HG03460 (cell line): ENCODE measurements around the gene NR6A1.

ENCODE experiments used
- ATAC-seq: cut with Tn5 transposase; IDR thresholded peaks from one replicate; pipeline ENCODE4 v1.9.1; 2021; ENCODE audit not compliant: unreplicated experiment

The NR6A1 gene

DNA sequence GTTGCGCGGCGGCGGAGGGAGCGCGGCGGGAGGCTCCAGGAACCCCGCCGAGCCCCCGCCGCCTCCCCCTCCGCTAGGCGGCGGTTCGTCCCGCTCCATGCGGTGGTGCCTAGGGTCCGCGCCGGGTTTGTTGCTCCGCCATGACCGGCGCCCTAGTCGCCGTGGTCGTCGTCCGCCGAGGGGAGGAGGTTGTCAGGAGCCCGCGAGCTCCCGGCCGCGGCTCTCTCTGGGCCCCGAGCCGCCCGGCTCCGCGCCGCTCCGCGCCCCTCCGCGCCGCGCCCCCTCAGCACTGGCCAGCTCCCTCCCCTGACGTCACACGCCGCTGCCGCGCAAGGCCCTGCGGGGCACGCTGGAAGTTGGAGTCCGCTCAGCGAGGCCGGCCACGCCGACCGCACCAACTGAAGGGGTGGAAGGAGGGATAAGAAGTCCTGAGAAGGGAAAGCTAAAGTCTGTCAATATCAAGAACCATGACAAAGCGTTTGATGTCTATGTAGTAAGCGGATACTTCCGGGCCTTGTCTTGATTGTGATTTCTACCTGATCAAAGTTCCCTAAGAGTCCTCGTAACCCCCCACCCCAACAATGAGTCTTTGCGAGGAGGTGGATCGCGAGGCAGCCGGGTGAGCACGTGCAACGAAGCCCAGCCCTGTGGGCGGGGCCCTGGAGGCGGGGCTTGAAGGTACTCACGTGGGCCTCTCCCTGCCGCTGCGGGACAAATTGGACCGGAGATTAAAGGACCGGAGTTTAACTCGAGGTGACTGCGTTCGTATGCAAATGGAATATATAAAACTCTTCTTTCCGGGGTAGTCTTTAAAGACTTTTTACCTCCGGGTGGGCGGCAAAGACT is at the start of gene NR6A1:
TSS of gene NR6A1 (minus strand) at position 291 of the 846 bp plus-strand sequence.
- ATAC-seq, result peak; percentile 85

DNA sequence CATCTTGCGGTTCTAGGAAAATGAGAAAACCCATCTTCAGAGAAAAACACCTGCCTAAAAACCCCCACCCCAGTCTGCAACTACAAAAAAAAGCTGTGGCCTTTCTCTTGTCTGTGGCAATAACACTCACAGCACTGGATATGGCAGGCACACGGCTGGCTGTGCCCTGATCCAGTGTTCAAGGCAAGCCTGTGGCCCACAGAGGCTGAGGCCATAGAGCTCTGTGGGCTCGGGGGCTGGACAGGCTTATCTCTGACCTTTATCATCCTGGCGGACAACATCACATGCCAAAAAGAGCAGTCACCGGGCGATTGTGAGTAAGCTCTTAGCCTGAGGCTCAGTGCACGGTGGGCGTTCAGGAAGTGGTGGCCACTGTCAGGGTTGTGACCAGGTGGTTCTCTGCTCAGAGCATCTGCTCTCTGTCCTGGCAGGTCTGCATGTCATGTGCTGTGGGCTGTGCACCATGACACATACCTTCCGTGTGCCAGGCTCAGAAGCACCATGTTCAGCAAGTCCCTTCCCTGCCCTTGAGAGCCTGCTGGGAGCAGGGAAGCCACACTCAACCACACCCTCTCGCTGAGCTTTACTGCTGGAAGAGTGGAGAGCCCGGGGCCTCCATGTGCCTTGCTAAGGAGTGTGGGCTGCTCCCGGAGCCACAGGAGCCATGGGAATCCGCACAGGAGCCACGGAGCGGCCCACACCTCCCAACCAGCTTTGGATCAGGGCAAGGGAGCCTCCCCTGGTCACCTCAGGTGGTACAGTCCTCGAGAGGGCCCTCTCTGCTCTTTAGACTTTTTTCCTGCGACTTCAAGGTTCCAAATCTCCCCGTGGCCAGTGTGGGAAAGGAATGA is 47.5 kb upstream of the NR6A1 start:
- no peak for ATAC-seq

GRCh38 chr9:124815601-124816000 is 44.5 kb upstream of the NR6A1 start:
- no peak for ATAC-seq

DNA sequence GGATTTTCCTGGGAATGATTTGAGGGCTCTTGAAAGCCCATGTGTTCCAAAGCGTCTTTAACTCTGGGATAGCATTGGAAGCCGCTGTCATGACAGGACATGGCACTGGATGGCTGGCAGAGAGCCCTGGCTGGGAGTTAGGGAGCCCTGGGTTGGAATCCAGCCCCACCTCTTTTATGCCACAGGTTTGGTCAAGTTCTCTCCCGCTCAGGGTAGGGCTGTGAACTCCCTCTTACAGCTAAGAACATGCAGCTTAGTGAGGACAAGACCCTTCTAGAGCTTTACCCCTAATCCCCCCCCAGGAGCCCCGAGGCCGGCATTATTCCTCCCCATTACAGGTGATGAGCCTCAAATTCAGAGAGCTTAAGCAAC is 43.0 kb upstream of the NR6A1 start:
- no peak for ATAC-seq

DNA sequence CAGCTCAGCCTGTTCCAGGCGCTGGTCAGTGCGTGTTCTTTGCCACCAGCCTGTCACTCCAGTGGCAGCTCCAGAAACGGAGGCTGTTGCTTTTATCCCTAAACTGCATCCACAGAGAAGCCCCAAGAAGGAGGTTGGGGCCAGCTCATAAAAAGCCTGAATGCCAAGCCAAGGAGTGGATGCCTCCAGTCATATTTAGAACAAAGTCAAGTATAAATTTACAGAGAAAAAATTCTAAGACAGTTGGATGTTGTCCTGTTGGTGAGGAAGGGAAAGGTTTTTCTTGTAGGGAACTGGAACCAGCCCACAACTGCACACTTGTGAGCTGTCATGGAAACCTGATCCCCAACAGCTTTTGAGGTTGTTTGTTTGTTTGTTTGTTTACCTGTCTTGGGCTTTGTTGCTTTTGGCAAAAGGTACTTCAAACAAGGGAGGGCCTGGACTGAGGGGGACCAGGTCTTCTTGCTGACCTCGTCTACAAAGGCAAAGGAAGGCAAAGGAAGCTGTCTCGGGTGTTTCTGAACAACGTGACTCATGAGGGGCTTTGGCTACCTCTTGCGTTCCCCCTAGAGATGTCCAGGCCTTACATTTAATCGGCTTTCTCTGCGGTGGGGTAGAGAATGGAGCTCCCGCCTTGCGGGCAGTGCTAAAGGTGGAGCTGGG is 42.5 kb upstream of the NR6A1 start:
- no peak for ATAC-seq

- ATAC-seq, result no peak
These were observed 41.9 kb upstream of the NR6A1 start for GRCh38 chr9:124813041-124813440.

- ATAC-seq, result no peak
These were observed 41.3 kb upstream of the NR6A1 start for GRCh38 chr9:124812441-124812876.

DNA sequence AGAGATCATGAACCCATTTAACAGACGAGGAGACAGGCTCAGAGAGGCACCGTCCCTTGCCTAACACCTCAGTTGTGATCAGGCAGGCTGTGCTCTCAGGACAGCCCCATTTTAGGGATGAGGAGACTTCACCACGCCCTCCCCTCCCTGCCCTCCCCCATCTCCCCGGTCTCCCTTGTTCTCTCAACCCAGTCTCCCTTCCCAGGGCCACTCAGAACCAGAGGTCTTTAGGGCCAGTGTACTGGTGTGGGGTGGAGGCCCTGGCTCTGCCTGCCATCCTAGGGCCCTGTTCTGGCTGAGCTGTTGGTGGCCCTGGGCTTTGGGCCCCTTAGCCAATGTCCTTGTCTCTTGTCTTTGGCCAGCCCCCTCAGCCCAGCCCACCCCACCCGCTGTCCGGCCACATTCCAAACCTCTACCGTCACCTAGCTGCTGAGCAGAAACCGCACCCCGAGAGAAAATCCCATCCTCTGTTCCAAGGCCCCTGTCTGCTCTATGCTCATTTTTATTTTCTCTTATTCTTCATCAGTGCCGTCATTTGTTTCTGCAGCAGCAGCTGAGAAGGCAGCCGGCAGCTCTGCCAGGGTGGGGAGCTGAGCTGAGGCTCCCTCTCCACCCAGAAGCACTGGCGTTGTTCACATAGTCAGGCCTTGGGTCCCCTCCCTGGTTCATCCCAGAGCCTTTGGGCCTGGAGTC is 39.7 kb upstream of the NR6A1 start:
- no peak for ATAC-seq

GRCh38 chr9:124809741-124810500 is 38.8 kb upstream of the NR6A1 start:
- no peak for ATAC-seq

GRCh38 chr9:124809211-124809610 is 38.1 kb upstream of the NR6A1 start:
- ATAC-seq, result no peak

GRCh38 chr9:124808246-124808956 is 37.3 kb upstream of the NR6A1 start:
- no peak for ATAC-seq

DNA sequence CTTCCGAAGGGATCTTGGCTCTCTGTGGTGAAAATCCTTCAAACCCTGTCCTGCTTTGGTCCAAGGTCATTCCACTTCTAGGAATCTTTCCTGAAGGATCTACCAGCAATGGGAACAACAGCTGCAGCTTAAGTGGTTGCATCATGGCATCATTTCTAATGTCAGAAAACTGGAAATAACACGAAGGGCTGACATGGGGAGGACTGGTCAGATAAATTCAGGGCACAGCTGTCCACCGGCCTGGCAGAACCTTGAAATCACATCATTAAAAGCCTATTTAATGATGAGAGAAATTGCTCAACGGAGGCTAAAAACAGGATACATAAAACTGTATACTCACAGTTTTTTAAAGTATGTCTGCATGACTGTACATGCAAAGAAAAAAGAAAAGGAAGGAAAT is 34.1 kb upstream of the NR6A1 start:
- ATAC-seq, result no peak

DNA sequence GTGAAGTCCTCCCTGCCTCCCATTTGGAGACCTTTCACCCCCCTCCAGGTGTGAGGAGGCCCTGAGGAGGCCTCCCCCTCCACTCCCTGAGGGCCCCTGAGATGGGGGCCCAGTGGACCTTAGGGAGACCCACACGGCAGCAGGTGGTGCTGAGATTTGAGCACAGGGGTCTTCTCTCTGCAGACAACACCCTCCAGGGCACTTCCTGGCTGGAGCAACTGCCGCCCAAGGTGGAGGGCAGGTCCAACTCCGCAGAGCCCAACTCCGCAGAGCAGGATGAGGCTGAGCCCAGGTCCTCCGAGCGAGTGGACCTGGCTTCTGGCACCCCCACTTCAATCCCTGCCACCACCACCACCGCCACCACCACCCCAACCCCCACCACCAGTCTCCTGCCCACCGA is 32.8 kb upstream of the NR6A1 start:
- no peak for ATAC-seq

- no peak for ATAC-seq
These were observed 31.3 kb upstream of the NR6A1 start for GRCh38 chr9:124802426-124802825.

GRCh38 chr9:124801356-124801755 is 30.2 kb upstream of the NR6A1 start:
- ATAC-seq, result no peak

DNA sequence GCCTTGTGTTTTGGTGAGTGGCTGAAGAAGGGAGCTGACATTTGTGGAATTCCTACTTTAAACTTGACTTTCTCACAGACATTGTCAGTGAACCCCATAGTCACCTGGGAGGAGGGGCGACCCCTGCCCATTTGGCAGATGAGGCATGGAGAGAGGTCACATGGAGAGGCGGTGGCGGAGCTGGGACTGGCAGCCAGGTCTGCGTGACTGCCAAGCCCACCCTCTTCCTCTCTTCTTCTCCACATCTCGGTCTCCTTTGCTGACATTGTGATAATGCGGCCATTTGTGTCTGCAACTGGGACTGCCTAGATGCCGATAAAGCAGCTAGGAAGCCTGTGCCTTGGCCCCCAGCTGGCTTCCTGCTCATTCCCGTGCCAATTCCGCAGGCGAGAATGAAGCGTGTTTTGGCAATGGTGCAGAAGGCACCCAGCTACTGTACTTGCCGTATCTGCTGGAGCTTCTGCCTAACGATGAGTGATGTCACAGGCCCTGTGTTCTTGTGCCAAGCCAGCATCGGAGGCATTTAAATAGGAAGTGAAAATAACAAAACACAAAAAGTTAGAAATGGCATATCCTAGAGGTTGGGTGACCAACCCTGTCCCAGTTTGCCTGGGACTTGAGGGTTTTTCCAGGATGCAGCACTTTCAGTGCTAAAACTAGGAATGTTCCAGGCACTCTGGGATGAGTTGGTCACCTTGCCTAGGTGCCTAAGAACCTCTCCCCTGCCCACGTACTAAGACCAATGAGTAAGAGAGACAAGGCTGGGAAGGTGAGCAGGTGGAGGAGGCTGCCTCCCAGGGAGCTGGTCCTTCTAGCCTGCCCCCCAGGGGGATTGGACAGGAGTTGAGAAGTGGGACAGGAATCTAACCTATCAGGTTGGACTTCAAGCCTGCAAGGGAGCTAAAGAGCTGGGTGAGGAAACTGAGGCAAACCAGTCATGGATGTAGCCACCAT is 29.5 kb upstream of the NR6A1 start:
- ATAC-seq, result no peak

DNA sequence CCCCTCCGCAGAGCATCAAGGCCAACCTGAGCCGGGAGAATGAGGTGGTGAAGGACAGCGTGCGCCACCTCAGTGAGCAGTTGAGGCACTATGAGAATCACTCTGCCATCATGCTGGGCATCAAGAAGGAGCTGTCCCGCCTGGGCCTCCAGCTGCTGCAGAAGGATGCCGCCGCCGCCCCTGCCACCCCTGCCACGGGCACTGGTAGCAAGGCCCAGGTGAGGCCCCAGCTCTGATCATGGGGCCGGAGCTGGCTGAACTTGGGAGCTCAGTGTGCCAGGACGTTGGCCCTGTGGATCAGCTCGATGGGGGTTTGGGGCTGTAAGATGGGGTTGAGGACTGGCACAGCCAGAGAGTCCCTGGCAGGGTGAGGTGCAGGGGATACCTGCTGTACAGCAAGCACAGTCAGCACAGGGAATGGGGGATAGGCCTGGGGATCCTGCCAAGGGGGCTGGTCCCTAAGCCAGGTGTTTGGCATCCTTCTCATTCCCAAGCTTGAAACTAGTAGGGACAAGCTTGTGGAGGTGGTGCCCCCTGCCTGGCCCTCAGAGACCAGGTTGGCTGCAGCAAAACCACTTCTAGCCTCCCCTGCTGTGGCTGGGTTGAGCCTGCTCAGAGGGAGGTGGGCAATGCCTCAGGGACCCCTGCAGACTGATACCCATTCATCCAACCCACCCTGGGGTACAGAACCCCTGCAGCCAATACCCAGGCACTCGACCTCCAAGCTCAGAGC is 28.3 kb upstream of the NR6A1 start:
- no peak for ATAC-seq
